HepG2 (cell line): ENCODE data around the gene SPDYE16. TPM values are rescaled to one million over a fixed set of nuclear protein-coding genes. Genes with fewer than 3 reads are reported as not detected.
A peak's percentile ranks its signal among the peaks of the same experiment; 100 is the strongest.
"Not testable (repeated sequence)": the region's sequence is repeated elsewhere in the genome, so short reads cannot be mapped to it uniquely, and the experiment has no call there.

Experiments
- ATAC-seq: fragments of 200-7000 bp; cut with Tn5 transposase; 3 replicates; pipeline ENCODE4 v1.9.1; 2020; ENCODE audit warnings: mild to moderate bottlenecking, moderate library complexity
- Bru-seq: library from RNA; stranded (reverse); fragments of 400-500 nt; gene quantifications from one replicate; lab custom pipeline; 2021; lab: Mats Ljungman, UMichigan
- BruChase-seq, 2 experiments: library from RNA; stranded (reverse); fragments of 400-500 nt; gene quantifications; one replicate each; lab custom pipeline; 2021; lab: Mats Ljungman, UMichigan
- BruUV-seq: library from RNA; stranded (reverse); fragments of 400-500 nt; replicated peaks from 2 replicates; lab custom pipeline; 2021; lab: Mats Ljungman, UMichigan
- CTCF ChIA-PET: fragments of 300-600 bp; formaldehyde crosslinking; extraction: SDS; loops from one replicate; lab custom pipeline; 2021; ENCODE audit warnings: low total read pairs, inconsistent platforms, low intra/inter-chr PET ratio; lab: Yijun Ruan, JAX
- POLR2A ChIA-PET: fragments of 350-600 bp; sonication (Branson Sonifier 250); formaldehyde crosslinking; loops from one replicate; lab custom pipeline; 2020; ENCODE audit warnings: antibody characterized with exemption, inconsistent platforms; lab: Yijun Ruan, JAX
- DNase-seq: peaks from one replicate; pipeline ENCODE4 v3.0.0-alpha.2; 2015; ENCODE audit warnings: low spot score
- FAIRE-seq: peaks from 3 replicates; lab custom pipeline; 2011; peaks lifted over from hg19 to GRCh38; lab: Jason Lieb, UNC
- H2AFZ ChIP-seq: one replicate; pipeline ENCODE4 v1.6.1; 2011; ENCODE audit warnings: low read length, inconsistent platforms
- H3K27ac ChIP-seq: fragments of 300-600 bp; 3 replicates; pipeline ENCODE4 v1.8.0; 2011; ENCODE audit warnings: mixed run types, mild to moderate bottlenecking, mixed read lengths, low read length, inconsistent platforms; ENCODE audit not compliant: insufficient read depth; ENCODE audit errors: extremely low read length
- H3K27me3 ChIP-seq, 2 experiments: fragments of 200-600 bp in 1 of 2; 2 replicates in 1 of 2; 3 replicates in 1 of 2; pipeline versions ENCODE4 v1.6.0 to v1.8.0; 2011; ENCODE audit warnings: low read length in 2 of 2, mild to moderate bottlenecking in 2 of 2, moderate library complexity in 2 of 2, inconsistent platforms in 1 of 2; ENCODE audit not compliant: insufficient read depth in 2 of 2, control insufficient read depth in 1 of 2
- H3K36me3 ChIP-seq, 2 experiments: fragments of 200-600 bp in 1 of 2; replicated peaks in 1 of 2; 2 replicates in 1 of 2; 3 replicates in 1 of 2; pipeline versions ENCODE4 v1.5.1 to v1.8.0; 2011; ENCODE audit warnings: low read length in 2 of 2, inconsistent platforms in 1 of 2; ENCODE audit not compliant: insufficient read depth in 2 of 2, control insufficient read depth in 1 of 2
- H3K4me1 ChIP-seq: 2 replicates; pipeline ENCODE4 v1.5.1; 2012; ENCODE audit warnings: low read length, inconsistent platforms; ENCODE audit not compliant: insufficient read depth
- H3K4me2 ChIP-seq: 2 replicates; pipeline ENCODE4 v1.6.0; 2011; ENCODE audit warnings: low read depth, low read length, inconsistent platforms
- H3K4me3 ChIP-seq, 3 experiments: fragments of 200-600 bp in 1 of 3; sonication (generic), shearing (Covaris generic) in 1 of 3; replicated peaks in 1 of 3; 2 replicates each; pipeline ENCODE4 v1.5.1; 2011 to 2016; ENCODE audit warnings: low read length in 3 of 3, inconsistent platforms in 2 of 3, low read depth in 2 of 3, mild to moderate bottlenecking in 2 of 3, control low read depth in 1 of 3, mixed read lengths in 1 of 3; ENCODE audit not compliant: insufficient read depth in 1 of 3
- H3K79me2 ChIP-seq: one replicate; pipeline ENCODE4 v1.6.1; 2011; ENCODE audit warnings: low read length, inconsistent platforms; ENCODE audit not compliant: insufficient read depth
- H3K9ac ChIP-seq: 2 replicates; pipeline ENCODE4 v1.6.0; 2011; ENCODE audit warnings: mild to moderate bottlenecking, low read depth, low read length, inconsistent platforms; ENCODE audit not compliant: insufficient read depth
- H3K9me3 ChIP-seq: 2 replicates; pipeline ENCODE4 v1.5.1; 2012; ENCODE audit warnings: mild to moderate bottlenecking, low read length
- H4K20me1 ChIP-seq: 2 replicates; pipeline ENCODE4 v1.6.0; 2011; ENCODE audit warnings: inconsistent platforms, mild to moderate bottlenecking, low read length, moderate library complexity; ENCODE audit not compliant: insufficient read depth
- WGBS: methylation state at CpG from one replicate; pipeline ENCODE4 v1.1.6; 2017; ENCODE audit warnings: low lambda C conversion rate; 5-methylcytosine and 5-hydroxymethylcytosine counted together
- in situ Hi-C: cut with HindIII; loops from 2 replicates; pipeline ENCODE4 v1.10.0; 2017; ENCODE audit warnings: low pct_unique_long_range_greater_than_20kb; ENCODE audit not compliant: extremely low pct_ligation_motif_present
- intact Hi-C: fragments of 100-400 bp; cut with micrococcal nuclease; formaldehyde crosslinking; loops from one replicate; pipeline ENCODE4 v1.10.0; 2022; ENCODE audit not compliant: unreplicated experiment
- long read RNA-seq, 2 experiments: library from RNA in 1 of 2; library from polyadenylated mRNA in 1 of 2; stranded (forward) in 1 of 2; unstranded in 1 of 2; transcript quantifications; one replicate each; pipeline ENCODE4 v2.0.0, GENCODE V29; 2019 to 2022
- polyA minus RNA-seq, 3 experiments: library from RNA; depleted of rRNA, polyadenylated mRNA; stranded (reverse); fragments of >200 nt; gene quantifications; 2 replicates each; pipeline ENCODE4 v1.2.3, GENCODE V29; 2011; ENCODE audit warnings: low replicate concordance in 1 of 3
- polyA plus RNA-seq, 8 experiments: library from polyadenylated mRNA; depleted of rRNA in 3 of 8; stranded (reverse) in 7 of 8; unstranded in 1 of 8; fragments of >200 nt; fragmentation: Illumina TruSeq in 4 of 8; extraction: Trizol in 4 of 8; gene quantifications; 2 replicates each; pipeline versions ENCODE4 v1.2.1 to v1.2.3, GENCODE V29; 2011 to 2016; ENCODE audit warnings: low read depth in 4 of 8, missing spikeins in 1 of 8, mixed read lengths in 1 of 8; ENCODE audit not compliant: insufficient read depth in 1 of 8
- total RNA-seq, 5 experiments: library from RNA; depleted of rRNA; stranded (reverse); fragments of >200 nt; fragmentation: Illumina TruSeq; extraction: Trizol; gene quantifications; 2 replicates each; pipeline ENCODE4 v1.2.3, GENCODE V29; 2016; ENCODE audit warnings: low read depth in 1 of 5

The SPDYE16 gene, protein sequence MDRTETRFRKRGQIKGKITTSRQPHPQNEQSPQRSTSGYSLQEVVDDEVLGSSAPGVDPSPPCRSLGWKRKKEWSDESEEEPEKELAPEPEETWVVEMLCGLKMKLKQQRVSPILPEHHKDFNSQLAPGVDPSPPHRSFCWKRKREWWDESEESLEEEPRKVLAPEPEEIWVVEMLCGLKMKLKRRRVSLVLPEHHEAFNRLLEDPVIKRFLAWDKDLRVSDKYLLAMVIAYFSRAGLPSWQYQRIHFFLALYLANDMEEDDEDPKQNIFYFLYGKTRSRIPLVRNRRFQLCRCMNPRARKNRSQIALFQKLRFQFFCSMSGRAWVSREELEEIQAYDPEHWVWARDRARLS
- total RNA-seq (2016; rRNA removed; fragmentation: Illumina TruSeq; extraction: Trizol), result 0.08 and 0.11 TPM in 2 replicates
- total RNA-seq (2016; cell fraction: cytosol; rRNA removed; fragmentation: Illumina TruSeq; extraction: Trizol; ENCODE audit: low read depth), result not detected in 2 replicates
- not detected in 2 replicates for total RNA-seq (2016; cell fraction: insoluble cytoplasmic fraction; rRNA removed; fragmentation: Illumina TruSeq; extraction: Trizol)
- total RNA-seq (2016; cell fraction: membrane; rRNA removed; fragmentation: Illumina TruSeq; extraction: Trizol), result not detected in 2 replicates
- not detected in 2 replicates for total RNA-seq (2016; cell fraction: nucleus; rRNA removed; fragmentation: Illumina TruSeq; extraction: Trizol)
- 0.13 TPM in 1 of 2 replicates, not detected in the other for polyA plus RNA-seq (2011; rRNA removed)
- polyA plus RNA-seq (2011; cell fraction: cytosol; rRNA removed), result not detected in 2 replicates
- not detected in 2 replicates for polyA plus RNA-seq (2011; cell fraction: nucleus; rRNA removed)
- polyA plus RNA-seq (2012), result 0.15 TPM in 2 replicates
- not detected in 2 replicates for polyA plus RNA-seq (2016; cell fraction: cytosol; fragmentation: Illumina TruSeq; extraction: Trizol; ENCODE audit: low read depth)
- polyA plus RNA-seq (2016; cell fraction: insoluble cytoplasmic fraction; fragmentation: Illumina TruSeq; extraction: Trizol; ENCODE audit: low read depth), result not detected in 2 replicates
- not detected in 2 replicates for polyA plus RNA-seq (2016; cell fraction: membrane; fragmentation: Illumina TruSeq; extraction: Trizol; ENCODE audit: low read depth)
- polyA plus RNA-seq (2016; cell fraction: nucleus; fragmentation: Illumina TruSeq; extraction: Trizol; ENCODE audit: insufficient read depth, low read depth), result 0.25 TPM in 1 of 2 replicates, not detected in the other
- polyA minus RNA-seq (2011; rRNA and poly(A)+ RNA removed; ENCODE audit: low replicate concordance), result not detected in 2 replicates
- not detected in 2 replicates for polyA minus RNA-seq (2011; cell fraction: cytosol; rRNA and poly(A)+ RNA removed)
- 0.13 TPM in 1 of 2 replicates, not detected in the other for polyA minus RNA-seq (2011; cell fraction: nucleus; rRNA and poly(A)+ RNA removed)
- Bru-seq, nascent RNA, result not detected
- BruChase-seq, experiment 1, labeled RNA remaining after a 6-hour chase, result percentile 20 among the genes with signal in this experiment
- percentile 8 among the genes with signal in this experiment for BruChase-seq, experiment 2, labeled RNA remaining after a 2-hour chase
- long read RNA-seq, experiment 1, result 0 reads
- long read RNA-seq, experiment 2, result 0 reads

DNA sequence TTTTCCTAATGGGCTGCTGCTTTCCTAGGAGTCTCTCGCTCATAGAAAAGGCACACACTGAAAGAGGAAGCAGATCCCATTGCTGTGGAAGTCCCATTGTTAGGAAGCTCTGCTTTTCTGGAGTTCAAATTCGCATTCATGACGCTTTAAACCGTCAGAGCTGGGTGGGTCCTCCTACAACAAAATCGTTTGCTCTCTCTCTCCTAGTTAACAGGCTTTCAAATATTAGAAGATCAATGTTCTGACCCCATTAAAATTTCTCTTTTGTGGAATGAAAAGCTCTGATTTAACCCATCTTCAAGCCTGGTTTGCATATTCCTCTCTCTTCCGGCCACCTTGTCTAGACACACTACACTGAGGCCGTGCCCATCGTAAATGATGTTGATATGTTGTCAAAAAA lies at the start of gene SPDYE16:
Gene SPDYE16, minus strand, starts transcription at position 101 of the 400 bp plus-strand sequence. CDS start 1,838 bp downstream, outside the sequence.
- intact Hi-C loops, result not testable (repeated sequence)

DNA sequence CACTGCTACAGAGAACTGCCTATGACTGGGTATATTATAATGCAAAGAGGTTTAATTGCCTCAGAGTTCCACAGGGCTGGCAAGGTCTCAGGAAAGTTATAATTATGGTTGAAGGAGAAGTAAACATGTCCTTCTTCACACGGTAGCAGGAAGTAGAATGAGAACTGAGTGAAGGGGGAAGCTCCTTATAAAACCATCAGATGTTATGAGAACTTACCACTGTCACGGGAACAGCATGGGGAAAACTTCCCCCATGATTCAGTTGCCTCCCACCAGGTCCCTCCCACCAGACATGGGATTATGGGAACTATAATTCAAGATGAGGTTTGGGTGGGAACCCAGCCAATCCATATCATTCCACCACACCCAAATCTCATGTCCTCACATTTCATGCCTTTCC lies 49.6 kb upstream of the SPDYE16 start:
- H3K9ac ChIP-seq, H3K4me3 ChIP-seq, H3K27ac ChIP-seq, H4K20me1 ChIP-seq, CTCF ChIA-PET, H3K27me3 ChIP-seq, intact Hi-C loops, ATAC-seq, POLR2A ChIA-PET, H3K4me1 ChIP-seq, FAIRE-seq, H3K36me3 ChIP-seq, BruUV-seq, in situ Hi-C loops, H3K9me3 ChIP-seq, H3K79me2 ChIP-seq, H2AFZ ChIP-seq, H3K4me2 ChIP-seq, DNase-seq: not testable (repeated sequence)
- WGBS, result 85% methylated on average over 2 of the region's 2 CpGs

More for the DNA sequence above, at the start of gene SPDYE16:
- H3K27ac ChIP-seq, H3K27me3 ChIP-seq, BruUV-seq, H3K36me3 ChIP-seq, H4K20me1 ChIP-seq, H3K9me3 ChIP-seq, FAIRE-seq, H3K9ac ChIP-seq, ATAC-seq, H3K4me3 ChIP-seq, H3K4me1 ChIP-seq, CTCF ChIA-PET, in situ Hi-C loops, H3K79me2 ChIP-seq, POLR2A ChIA-PET, H2AFZ ChIP-seq, H3K4me2 ChIP-seq, DNase-seq: not testable (repeated sequence)
- WGBS, result no CpG with 5 or more reads among the region's 8 CpGs

DNA sequence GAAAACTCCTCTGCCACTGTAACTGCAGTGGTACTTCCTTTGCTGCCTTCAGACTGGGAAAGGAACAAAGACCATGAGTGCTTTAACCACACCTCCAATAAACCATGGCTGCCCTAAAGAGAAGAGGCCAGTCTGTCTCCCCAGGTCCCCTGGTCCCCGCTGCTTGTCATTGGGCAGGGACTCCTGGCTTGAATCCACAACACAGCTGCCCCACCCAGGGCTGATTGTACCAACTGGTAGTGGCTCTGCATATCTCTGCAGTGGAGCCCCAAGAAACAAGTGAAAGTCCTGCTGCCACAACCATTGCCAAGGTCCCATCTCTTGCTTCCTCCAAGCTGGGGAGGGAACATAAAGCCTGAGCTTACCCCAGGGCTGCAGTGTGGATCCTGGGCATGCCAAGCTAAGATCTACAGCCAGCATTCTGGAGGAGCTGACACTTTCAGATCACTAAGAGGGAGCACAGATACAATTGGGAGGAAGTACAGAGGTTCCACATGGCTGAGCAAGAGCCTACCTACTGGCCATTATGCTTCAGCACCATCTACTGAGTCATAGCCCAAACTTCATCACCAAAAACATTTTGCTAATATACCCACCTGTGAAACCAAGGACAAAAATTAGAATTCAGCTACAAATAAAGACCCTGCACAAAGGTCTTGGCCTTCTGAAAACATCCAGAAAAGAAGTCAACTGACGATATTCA lies 48.7 kb upstream of the SPDYE16 start:
- POLR2A ChIA-PET, H3K27ac ChIP-seq, ATAC-seq, H3K27me3 ChIP-seq, intact Hi-C loops, H3K9me3 ChIP-seq, H4K20me1 ChIP-seq, BruUV-seq, in situ Hi-C loops, CTCF ChIA-PET, H2AFZ ChIP-seq, H3K36me3 ChIP-seq, H3K4me3 ChIP-seq, DNase-seq, H3K4me2 ChIP-seq, H3K79me2 ChIP-seq, FAIRE-seq, H3K9ac ChIP-seq: not testable (repeated sequence)
- 97% methylated on average over 1 of the region's 2 CpGs for WGBS
- H3K4me1 ChIP-seq, result peaks cover 14% of the 10 kb centered on the region
